Vagina (tissue), 2 donors: Measurements from ENCODE around the gene AVPR2. TPM values are rescaled to one million over a fixed set of nuclear protein-coding genes. Genes with fewer than 3 reads are reported as not detected.

ENCODE experiments used
- DNase-seq, 2 donors: peaks; one replicate each; pipeline ENCODE4 v3.0.0-alpha.2; 2017; ENCODE audit errors: extremely low spot score in 2 of 2
- H3K27ac ChIP-seq: fragments of 200-600 bp; sonication (generic); one replicate; pipeline ENCODE4 v1.5.1; 2019
- H3K27me3 ChIP-seq: fragments of 200-600 bp; sonication (generic); one replicate; pipeline ENCODE4 v1.5.1; 2019
- H3K36me3 ChIP-seq, 2 donors: fragments of 200-600 bp; sonication (generic); one replicate each; pipeline ENCODE4 v1.5.1; 2017 to 2019
- H3K4me1 ChIP-seq: fragments of 200-600 bp; sonication (generic); one replicate; pipeline ENCODE4 v1.5.1; 2019
- H3K4me3 ChIP-seq, 2 donors: fragments of 200-600 bp; sonication (generic); 1 replicate in 1 of 2; 2 replicates in 1 of 2; pipeline ENCODE4 v1.5.1; 2016 to 2019
- H3K9me3 ChIP-seq: fragments of 200-600 bp; sonication (generic); one replicate; pipeline ENCODE4 v1.5.1; 2019
- POLR2A ChIP-seq, 2 donors: fragments of 450-650 bp; IDR thresholded peaks; one replicate each; pipeline ENCODE4 v1.6.1; 2017; ENCODE audit warnings: antibody characterized with exemption in 2 of 2, mild to moderate bottlenecking in 2 of 2, moderate library complexity in 2 of 2
- POLR2AphosphoS5 ChIP-seq, 2 donors: sonication (generic); formaldehyde crosslinking; IDR thresholded peaks; one replicate each; pipeline ENCODE4 v1.9.0; 2017; ENCODE audit warnings: antibody characterized with exemption in 2 of 2, mild to moderate bottlenecking in 2 of 2, low read depth in 1 of 2; ENCODE audit not compliant: insufficient read depth in 1 of 2
- intact Hi-C: fragments of 100-400 bp; cut with DNase I; formaldehyde crosslinking; loops from one replicate; pipeline ENCODE4 v1.15.1; 2023
- total RNA-seq: library from RNA; depleted of rRNA; stranded (reverse); fragments of >200 nt; gene quantifications from one replicate; pipeline ENCODE4 v1.2.3, GENCODE V29; 2016
- TF ChIP-seq, protein P1 (sequence below), 3 experiments: fragments of 450-650 bp in 2 of 3; fragments of 200-600 bp in 1 of 3; sonication (generic) in 1 of 3; IDR thresholded peaks; one replicate each; pipeline ENCODE4 v1.5.1; 2017 to 2019; ENCODE audit warnings: antibody characterized with exemption in 3 of 3, mild to moderate bottlenecking in 2 of 3, moderate library complexity in 2 of 3

Gene AVPR2
- total RNA-seq: 4.9 TPM

DNA sequence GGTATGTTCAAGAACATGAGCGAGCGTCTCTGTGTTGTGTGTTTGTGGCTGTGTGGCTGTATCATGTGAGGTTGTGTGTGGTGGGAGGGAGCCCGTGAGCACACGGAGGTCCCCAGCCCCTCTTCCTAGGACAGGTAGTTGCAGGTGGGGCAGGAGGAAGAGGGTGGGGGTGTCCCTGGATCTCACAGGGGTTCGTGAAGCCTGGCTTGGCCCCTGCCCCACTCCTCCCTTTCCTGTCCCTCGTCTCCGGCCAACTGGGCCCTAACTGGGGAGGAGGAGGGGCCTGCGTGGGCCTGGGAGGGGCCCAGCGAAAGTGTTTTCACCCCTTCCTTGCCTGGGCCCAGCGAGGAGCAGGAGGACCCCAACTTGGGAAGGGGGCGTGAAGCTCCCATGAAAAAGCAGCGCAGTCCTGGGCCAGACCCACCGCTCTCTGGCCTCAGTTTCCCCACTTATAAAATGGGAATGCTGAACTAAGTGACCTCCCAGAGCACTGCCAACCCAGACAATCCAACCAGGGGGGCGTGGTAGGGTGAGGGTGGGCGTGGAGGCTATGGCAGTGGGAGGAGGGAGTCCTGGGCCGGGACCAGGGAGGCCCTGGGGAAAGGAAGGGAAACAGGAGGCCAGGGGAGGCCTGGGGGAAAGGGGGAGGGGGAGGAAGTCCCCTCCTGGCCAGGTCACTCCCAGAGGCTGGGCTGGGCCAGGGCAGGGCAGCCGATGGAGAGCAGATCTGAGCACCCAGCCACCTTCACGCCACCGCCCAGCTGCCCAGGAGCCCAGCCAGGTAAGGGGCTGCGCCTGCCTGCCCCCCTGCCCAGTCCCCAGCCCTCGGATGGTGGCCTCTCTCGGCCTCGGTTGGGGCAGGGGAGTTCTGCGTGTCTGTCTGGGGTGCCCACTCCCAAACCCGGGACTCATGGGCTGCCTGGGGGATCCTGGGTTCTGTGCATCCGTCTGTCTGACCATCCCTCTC lies at the start of gene AVPR2:
AVPR2 (plus strand) TSS at position 683 of the 967 bp plus-strand sequence. CDS start 473 bp downstream, outside the sequence.
- no peak for TF ChIP-seq POLR2A (IDR thresholded peaks at IDR 0.05)
- TF ChIP-seq, protein P1, sequence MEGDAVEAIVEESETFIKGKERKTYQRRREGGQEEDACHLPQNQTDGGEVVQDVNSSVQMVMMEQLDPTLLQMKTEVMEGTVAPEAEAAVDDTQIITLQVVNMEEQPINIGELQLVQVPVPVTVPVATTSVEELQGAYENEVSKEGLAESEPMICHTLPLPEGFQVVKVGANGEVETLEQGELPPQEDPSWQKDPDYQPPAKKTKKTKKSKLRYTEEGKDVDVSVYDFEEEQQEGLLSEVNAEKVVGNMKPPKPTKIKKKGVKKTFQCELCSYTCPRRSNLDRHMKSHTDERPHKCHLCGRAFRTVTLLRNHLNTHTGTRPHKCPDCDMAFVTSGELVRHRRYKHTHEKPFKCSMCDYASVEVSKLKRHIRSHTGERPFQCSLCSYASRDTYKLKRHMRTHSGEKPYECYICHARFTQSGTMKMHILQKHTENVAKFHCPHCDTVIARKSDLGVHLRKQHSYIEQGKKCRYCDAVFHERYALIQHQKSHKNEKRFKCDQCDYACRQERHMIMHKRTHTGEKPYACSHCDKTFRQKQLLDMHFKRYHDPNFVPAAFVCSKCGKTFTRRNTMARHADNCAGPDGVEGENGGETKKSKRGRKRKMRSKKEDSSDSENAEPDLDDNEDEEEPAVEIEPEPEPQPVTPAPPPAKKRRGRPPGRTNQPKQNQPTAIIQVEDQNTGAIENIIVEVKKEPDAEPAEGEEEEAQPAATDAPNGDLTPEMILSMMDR (IDR thresholded peaks at IDR 0.05): no peak
- no peak for TF ChIP-seq POLR2AphosphoS5 (IDR thresholded peaks at IDR 0.05; ENCODE audit: insufficient read depth in 1 of 2, low read depth in 1 of 2)
- Histone ChIP-seq H3K9me3 (no peaks in the 10 kb centered on the region), H3K4me1 (peaks cover 18% of the 10 kb centered on the region), H3K4me3 (no peak within 1 kb of the TSS), H3K27ac (peak within 1 kb of the TSS; percentile 39), H3K27me3 (no peaks in the 10 kb centered on the region), H3K36me3 (no peaks in the 10 kb centered on the region)
- DNase-seq: no peak
- intact Hi-C loops: no loop called here

DNA sequence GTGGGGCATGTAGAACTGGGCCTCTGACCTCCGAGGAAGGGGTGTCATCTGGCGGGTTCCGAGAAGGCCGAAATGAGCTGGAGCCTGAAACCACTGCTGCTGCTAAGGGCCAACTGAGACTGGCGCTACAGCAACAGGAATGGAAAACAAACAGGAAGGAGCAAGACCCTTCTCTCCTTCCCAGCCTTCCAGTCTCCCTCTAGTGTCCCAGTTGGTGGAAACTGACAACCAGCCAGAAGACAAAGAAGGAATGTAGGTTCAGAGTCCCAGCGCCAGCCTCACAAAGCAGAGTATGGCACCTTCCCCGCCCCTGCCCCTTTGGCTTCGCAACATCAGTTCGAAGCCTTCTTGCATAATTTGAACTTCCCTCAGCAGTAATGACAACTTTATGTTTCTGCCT lies 49.8 kb upstream of the AVPR2 start:
- TF ChIP-seq, protein P1 (IDR thresholded peaks at IDR 0.05): no peak
- TF ChIP-seq POLR2A (IDR thresholded peaks at IDR 0.05): no peak
- H3K4me1 ChIP-seq: no peaks in the 10 kb centered on the region

DNA sequence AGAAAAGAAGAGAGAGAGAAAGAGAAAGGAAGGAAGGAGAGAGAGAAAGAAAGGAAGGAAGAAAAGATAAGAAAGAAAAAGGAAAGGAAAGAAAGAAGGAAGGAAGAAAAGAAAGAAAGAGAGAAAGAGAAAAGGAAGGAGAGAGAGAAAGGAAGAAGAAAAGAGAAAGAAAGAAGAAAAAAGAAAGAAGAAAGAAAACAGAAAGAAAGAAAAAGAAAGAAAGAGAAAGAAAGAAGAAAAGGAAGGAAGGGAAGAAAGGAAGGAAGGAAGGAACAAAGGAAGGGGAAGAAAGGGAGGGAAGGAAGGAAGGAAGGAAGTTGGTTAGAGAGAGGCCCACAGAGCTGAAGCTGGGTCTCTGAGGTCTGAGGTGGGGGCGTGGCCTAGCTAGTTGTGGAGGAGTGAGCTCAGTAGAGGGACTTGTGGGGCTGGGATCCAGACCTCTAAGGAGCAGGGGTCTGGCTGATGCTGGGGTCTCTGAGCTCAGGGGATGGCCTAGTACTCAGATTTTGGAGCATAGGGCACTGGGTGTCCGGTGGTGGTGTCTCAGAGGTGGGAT lies 47.0 kb upstream of the AVPR2 start:
- no peaks in the 10 kb centered on the region for H3K9me3 ChIP-seq
- no peak for DNase-seq
- H3K36me3 ChIP-seq: no peaks in the 10 kb centered on the region
- no peaks in the 10 kb centered on the region for H3K4me1 ChIP-seq
- H3K4me3 ChIP-seq: no peak overlapping the region
- no peak overlapping the region for H3K27ac ChIP-seq
- H3K27me3 ChIP-seq: no peaks in the 10 kb centered on the region
- intact Hi-C loops: no loop called here
- TF ChIP-seq POLR2AphosphoS5 (IDR thresholded peaks at IDR 0.05; ENCODE audit: insufficient read depth in 1 of 2, low read depth in 1 of 2): no peak
- TF ChIP-seq, protein P1 (IDR thresholded peaks at IDR 0.05): no peak
- no peak for TF ChIP-seq POLR2A (IDR thresholded peaks at IDR 0.05)

More for the DNA sequence above, 49.8 kb upstream of the AVPR2 start:
- intact Hi-C loops: no loop called here
- no peak overlapping the region for H3K4me3 ChIP-seq
- H3K36me3 ChIP-seq: no peaks in the 10 kb centered on the region
- H3K27ac ChIP-seq: no peak overlapping the region
- DNase-seq: no peak
- no peaks in the 10 kb centered on the region for H3K9me3 ChIP-seq
- no peaks in the 10 kb centered on the region for H3K27me3 ChIP-seq

DNA sequence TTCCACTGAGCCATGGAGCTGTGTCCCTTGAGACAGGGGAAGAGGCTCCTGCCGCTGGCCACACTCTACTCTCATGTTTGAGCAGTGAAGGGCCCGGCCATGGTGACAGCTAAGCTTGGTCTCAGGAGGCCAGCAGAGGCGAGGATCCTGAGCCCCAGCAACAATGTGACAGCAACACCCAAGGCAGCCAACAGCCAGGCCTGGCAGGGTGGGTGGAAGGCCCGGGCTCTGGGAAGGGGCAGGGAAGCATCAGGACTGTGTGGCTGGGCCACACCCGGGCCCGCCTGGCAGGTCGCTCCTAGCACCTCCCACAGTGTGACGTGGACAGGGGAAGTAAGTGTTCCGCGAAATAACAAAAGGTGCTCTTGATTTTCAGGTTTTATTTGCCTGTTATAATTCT lies 43.3 kb upstream of the AVPR2 start:
- intact Hi-C loops: loop anchor here (10.0 kb wide), 1 partner anchor 766 kb away; no protein-coding TSS in a partner anchor
- Histone ChIP-seq H3K9me3 (no peaks in the 10 kb centered on the region), H3K36me3 (no peaks in the 10 kb centered on the region)

More for the DNA sequence above, 43.3 kb upstream of the AVPR2 start:
- Histone ChIP-seq H3K4me1 (no peaks in the 10 kb centered on the region), H3K27me3 (no peaks in the 10 kb centered on the region), H3K4me3 (no peak overlapping the region), H3K27ac (no peak overlapping the region)
- TF ChIP-seq POLR2AphosphoS5 (IDR thresholded peaks at IDR 0.05; ENCODE audit: insufficient read depth in 1 of 2, low read depth in 1 of 2) (no peak), POLR2A (IDR thresholded peaks at IDR 0.05) (no peak)
- TF ChIP-seq, protein P1 (IDR thresholded peaks at IDR 0.05): no peak
- DNase-seq: no peak
